Adrenal gland (tissue), 12 donors: ENCODE data around the gene DESI2. TPM values are rescaled to one million over a fixed set of nuclear protein-coding genes. Genes with fewer than 3 reads are reported as not detected.

Experiments used
- DNase-seq, 7 donors: peaks; one replicate each; pipeline ENCODE4 v3.0.0-alpha.2; 2019 to 2020
- H3K27ac ChIP-seq, 5 donors: fragments of 200-600 bp; sonication (generic) in 4 of 5; 1 replicate in 3 of 5; 2 replicates in 2 of 5; pipeline versions ENCODE4 v1.5.1 to v1.8.0; 2016 to 2020; ENCODE audit warnings: mild to moderate bottlenecking in 1 of 5
- H3K27me3 ChIP-seq: fragments of 200-600 bp; 2 replicates; pipeline ENCODE4 v1.8.0; 2021
- H3K36me3 ChIP-seq, 2 donors: fragments of 200-600 bp; replicated peaks in 1 of 2; 1 replicate in 1 of 2; 2 replicates in 1 of 2; pipeline versions ENCODE4 v1.5.1 to v1.8.0; 2018 to 2022
- H3K4me1 ChIP-seq, 2 donors: fragments of 200-600 bp; replicated peaks in 1 of 2; 1 replicate in 1 of 2; 2 replicates in 1 of 2; pipeline versions ENCODE4 v1.5.1 to v1.8.0; 2018 to 2021
- H3K4me3 ChIP-seq, 4 donors: fragments of 200-600 bp; sonication (generic) in 3 of 4; one replicate each; pipeline ENCODE4 v1.5.1; 2016 to 2018
- H3K9me3 ChIP-seq, 3 donors: fragments of 200-600 bp; sonication (generic) in 1 of 3; replicated peaks in 1 of 3; 1 replicate in 2 of 3; 2 replicates in 1 of 3; pipeline versions ENCODE4 v1.5.1 to v1.8.0; 2016 to 2021
- POLR2A ChIP-seq, 2 donors: fragments of 450-650 bp; IDR thresholded peaks; one replicate each; pipeline ENCODE4 v1.6.1; 2017; ENCODE audit warnings: antibody characterized with exemption in 2 of 2, mild to moderate bottlenecking in 2 of 2, moderate library complexity in 1 of 2
- WGBS, 4 donors: extraction: QIAGEN DNeasy Blood & Tissue Kit in 2 of 4; methylation state at CpG; one replicate each; pipeline versions ENCODE4 v1.1.5 to v1.1.7; 2013 to 2017; 5-methylcytosine and 5-hydroxymethylcytosine counted together
- intact Hi-C, 2 donors: fragments of 100-400 bp; cut with DNase I; formaldehyde crosslinking; loops; one replicate each; pipeline versions ENCODE4 v1.14.1 to v1.15.0; 2022 to 2023
- polyA plus RNA-seq, 3 donors: library from polyadenylated mRNA; stranded (reverse); fragments of 200-250 nt in 2 of 3; fragments of 350-450 nt in 1 of 3; fragmentation: Illumina TruSeq in 1 of 3; extraction: RNeasy Lipid Tissue Mini Kit (QIAGEN cat#74804) in 1 of 3; gene quantifications; one replicate each; pipeline ENCODE4 v1.2.3, GENCODE V29; 2013 to 2014
- total RNA-seq, 9 donors: library from RNA; depleted of rRNA in 4 of 9; stranded (reverse); fragments of >200 nt in 4 of 9; fragments of 120-200 nt in 1 of 9; fragmentation: NEBNext Ultra II Directional in 1 of 9; extraction: Animal tissue kit (Norgen Biotek cat#: 25700) in 1 of 9; gene quantifications; one replicate each; pipeline versions ENCODE4 v1.1.0 to v1.2.4, GENCODE V29; 2013 to 2023
- TF ChIP-seq, protein P1 (sequence below), 6 experiments: fragments of 450-650 bp in 4 of 6; fragments of 200-600 bp in 2 of 6; sonication (generic) in 1 of 6; IDR thresholded peaks; 1 replicate in 5 of 6; 2 replicates in 1 of 6; pipeline versions ENCODE4 v1.5.1 to v1.8.0; 2016 to 2021; ENCODE audit warnings: antibody characterized with exemption in 6 of 6, mild to moderate bottlenecking in 2 of 6, moderate library complexity in 1 of 6
- donor health status: healthy with polysubstance abuse.
- donor health status: Bipolar disorder and iron deficiency.
- donor health status: DM: yes; HTN: yes; CAD: no.
- donor health status: DM: no; HTN: no; CAD: no.
- donor health status: DM: no; HTN: no; CAD: no.
- donor health status: DM: yes; HTN: yes; CAD: no.

The DESI2 gene
- total and polyA plus RNA-seq, 12 donors = 7.0 to 50.0 (median 29.1) TPM

DNA sequence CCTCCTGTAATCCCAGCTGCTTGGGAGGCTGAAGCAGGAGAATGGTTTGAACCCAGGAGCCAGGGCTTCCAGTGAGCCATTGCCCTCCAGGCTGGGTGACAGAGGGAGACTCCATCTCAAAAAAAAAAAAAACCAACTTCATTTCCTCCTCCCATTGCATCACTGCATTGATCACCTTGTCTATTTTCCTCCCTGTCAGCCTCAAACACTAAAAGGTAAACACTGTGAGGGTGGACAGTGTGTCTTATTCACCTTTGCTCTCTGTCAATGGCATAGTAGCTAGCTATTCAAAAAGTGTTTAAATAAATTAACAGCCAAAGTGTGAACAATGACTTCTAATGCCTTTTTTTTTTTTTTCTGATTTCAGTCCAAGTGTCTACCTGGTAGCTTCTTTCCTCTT, 13.4 kb upstream of the DESI2 start:
- no peak for TF ChIP-seq POLR2A (IDR thresholded peaks at IDR 0.05)
- TF ChIP-seq, protein P1, sequence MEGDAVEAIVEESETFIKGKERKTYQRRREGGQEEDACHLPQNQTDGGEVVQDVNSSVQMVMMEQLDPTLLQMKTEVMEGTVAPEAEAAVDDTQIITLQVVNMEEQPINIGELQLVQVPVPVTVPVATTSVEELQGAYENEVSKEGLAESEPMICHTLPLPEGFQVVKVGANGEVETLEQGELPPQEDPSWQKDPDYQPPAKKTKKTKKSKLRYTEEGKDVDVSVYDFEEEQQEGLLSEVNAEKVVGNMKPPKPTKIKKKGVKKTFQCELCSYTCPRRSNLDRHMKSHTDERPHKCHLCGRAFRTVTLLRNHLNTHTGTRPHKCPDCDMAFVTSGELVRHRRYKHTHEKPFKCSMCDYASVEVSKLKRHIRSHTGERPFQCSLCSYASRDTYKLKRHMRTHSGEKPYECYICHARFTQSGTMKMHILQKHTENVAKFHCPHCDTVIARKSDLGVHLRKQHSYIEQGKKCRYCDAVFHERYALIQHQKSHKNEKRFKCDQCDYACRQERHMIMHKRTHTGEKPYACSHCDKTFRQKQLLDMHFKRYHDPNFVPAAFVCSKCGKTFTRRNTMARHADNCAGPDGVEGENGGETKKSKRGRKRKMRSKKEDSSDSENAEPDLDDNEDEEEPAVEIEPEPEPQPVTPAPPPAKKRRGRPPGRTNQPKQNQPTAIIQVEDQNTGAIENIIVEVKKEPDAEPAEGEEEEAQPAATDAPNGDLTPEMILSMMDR (IDR thresholded peaks at IDR 0.05) = no peak
- no peak for DNase-seq

DNA sequence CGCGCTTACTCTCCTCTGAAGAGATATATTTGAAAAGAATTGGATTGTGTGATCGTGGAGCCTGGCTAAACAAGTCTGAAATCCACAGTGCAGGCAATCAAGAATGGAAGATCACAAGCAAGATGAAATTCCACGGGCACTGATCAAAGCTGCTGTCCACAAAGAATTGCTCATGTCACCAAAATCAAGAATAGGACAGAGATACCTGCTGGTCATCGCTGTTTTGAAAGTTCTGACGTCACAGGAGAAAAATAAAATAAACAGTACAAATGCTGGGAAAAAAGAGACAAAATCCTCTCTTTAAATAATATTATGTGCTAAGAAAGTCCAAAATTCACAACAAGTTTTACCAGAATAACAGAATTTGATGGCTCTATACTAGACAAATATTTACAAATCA, 12.0 kb upstream of the DESI2 start:
- no peak for DNase-seq
- Histone ChIP-seq H3K36me3 (no peaks in the 10 kb centered on the region), H3K9me3 (no peaks in the 10 kb centered on the region), H3K27me3 (no peaks in the 10 kb centered on the region), H3K4me1 (no peaks in the 10 kb centered on the region), H3K27ac (no peak overlapping the region), H3K4me3 (no peak overlapping the region)
- WGBS, 4 donors = 90 to 95% (median 94%) methylated on average over 6 of the region's 6 CpGs
- TF ChIP-seq, protein P1 (IDR thresholded peaks at IDR 0.05) = no peak
- TF ChIP-seq POLR2A (IDR thresholded peaks at IDR 0.05) = no peak
- intact Hi-C loops = no loop called here

More for the DNA sequence above, 13.4 kb upstream of the DESI2 start:
- H3K27me3 ChIP-seq = no peaks in the 10 kb centered on the region
- no peak overlapping the region for H3K27ac ChIP-seq
- no peaks in the 10 kb centered on the region for H3K36me3 ChIP-seq
- H3K9me3 ChIP-seq = no peaks in the 10 kb centered on the region
- intact Hi-C loops = no loop called here
- no peaks in the 10 kb centered on the region for H3K4me1 ChIP-seq
- H3K4me3 ChIP-seq = no peak overlapping the region

DNA sequence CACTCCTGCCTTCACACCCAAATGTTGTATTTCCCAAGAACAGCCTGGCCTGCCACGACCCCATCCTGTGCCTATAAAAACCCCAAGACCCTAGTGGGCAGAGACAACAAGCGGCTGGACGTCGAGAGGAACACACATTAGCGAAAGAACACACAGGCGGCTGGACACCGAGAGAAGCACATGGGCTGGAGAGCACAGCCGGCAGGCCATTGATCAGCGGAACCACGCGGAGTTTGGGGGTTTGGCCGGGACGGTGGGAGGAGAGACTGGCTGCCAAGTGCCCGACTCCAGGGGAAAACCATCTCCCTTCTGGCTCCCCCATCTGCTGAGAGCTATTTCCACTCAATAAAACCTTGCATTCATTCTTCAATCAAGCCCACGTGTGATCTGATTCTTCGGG, 10.4 kb upstream of the DESI2 start:
- no peak for DNase-seq
- H3K27me3 ChIP-seq = no peaks in the 10 kb centered on the region
- no peak overlapping the region for H3K27ac ChIP-seq
- intact Hi-C loops = no loop called here
- no peaks in the 10 kb centered on the region for H3K36me3 ChIP-seq
- TF ChIP-seq, protein P1 (IDR thresholded peaks at IDR 0.05) = no peak
- TF ChIP-seq POLR2A (IDR thresholded peaks at IDR 0.05) = no peak
- H3K9me3 ChIP-seq = no peaks in the 10 kb centered on the region
- H3K4me1 ChIP-seq = no peaks in the 10 kb centered on the region
- H3K4me3 ChIP-seq = no peak overlapping the region
- 79 to 84% (median 81%) methylated on average over 16 of the region's 16 CpGs for WGBS, 4 donors

DNA sequence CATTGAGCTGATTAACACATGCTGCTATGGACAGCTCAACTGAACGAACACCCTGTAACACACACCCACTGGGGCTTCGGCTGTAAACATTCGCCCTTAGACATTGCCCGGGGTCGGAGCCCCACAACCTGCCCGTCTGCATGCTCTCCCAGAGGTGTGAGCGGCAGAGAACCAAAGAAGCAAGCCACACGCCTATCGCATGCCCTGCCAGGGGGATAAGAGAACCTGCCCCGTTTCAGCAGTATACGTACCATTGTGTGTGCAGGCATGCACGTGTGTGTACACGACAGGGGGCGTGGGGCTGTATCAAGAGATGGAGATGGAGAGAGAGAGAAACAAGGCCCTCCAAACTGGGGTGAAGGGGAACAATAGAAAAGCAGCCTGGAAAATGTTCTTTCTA, 9.9 kb upstream of the DESI2 start:
- no peak for DNase-seq
- TF ChIP-seq, protein P1 (IDR thresholded peaks at IDR 0.05) = no peak
- TF ChIP-seq POLR2A (IDR thresholded peaks at IDR 0.05) = no peak
- intact Hi-C loops = no loop called here
- Histone ChIP-seq H3K9me3 (no peaks in the 10 kb centered on the region), H3K27ac (no peak overlapping the region), H3K4me3 (no peak overlapping the region), H3K4me1 (no peaks in the 10 kb centered on the region), H3K36me3 (no peaks in the 10 kb centered on the region), H3K27me3 (no peaks in the 10 kb centered on the region)
- 88 to 95% (median 92%) methylated on average over 14 of the region's 14 CpGs for WGBS, 4 donors
